ENCODE data around the gene RXRA.

RXRA gene

GRCh38 chr9:134477927-134478326 is 151.7 kb downstream of the RXRA start:
- no peak for DNase-seq

- DNase-seq: no peak
Measured at GRCh38 chr9:134481762-134482161, 155.5 kb downstream of the RXRA start.

DNA sequence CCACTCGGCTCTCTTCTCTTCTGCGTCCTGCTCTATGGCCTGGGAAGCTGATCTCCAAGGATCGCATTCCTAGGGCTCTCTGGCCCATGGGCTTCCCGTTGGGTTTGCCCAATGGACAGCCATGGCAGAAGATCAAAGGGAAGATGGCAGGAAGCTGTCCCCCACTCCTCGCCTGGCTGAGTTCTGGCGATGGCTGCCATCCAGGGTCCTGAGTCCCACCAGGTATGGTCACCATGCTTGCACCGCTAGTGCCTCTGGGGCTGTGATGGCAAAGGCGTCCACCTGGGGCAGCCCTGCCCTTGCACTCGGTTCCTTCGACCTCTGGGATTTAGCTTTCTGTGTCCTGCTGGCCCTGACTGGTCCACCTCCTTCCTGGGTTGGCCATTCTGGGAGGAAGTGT is 156.0 kb downstream of the RXRA start:
- no peak for DNase-seq

- no peak for DNase-seq
Measured at GRCh38 chr9:134483361-134484184, 157.3 kb downstream of the RXRA start.

GRCh38 chr9:134484479-134484878 is 158.2 kb downstream of the RXRA start:
- no peak for DNase-seq

- no peak for DNase-seq
Measured at GRCh38 chr9:134485653-134486052, 159.4 kb downstream of the RXRA start.

DNA sequence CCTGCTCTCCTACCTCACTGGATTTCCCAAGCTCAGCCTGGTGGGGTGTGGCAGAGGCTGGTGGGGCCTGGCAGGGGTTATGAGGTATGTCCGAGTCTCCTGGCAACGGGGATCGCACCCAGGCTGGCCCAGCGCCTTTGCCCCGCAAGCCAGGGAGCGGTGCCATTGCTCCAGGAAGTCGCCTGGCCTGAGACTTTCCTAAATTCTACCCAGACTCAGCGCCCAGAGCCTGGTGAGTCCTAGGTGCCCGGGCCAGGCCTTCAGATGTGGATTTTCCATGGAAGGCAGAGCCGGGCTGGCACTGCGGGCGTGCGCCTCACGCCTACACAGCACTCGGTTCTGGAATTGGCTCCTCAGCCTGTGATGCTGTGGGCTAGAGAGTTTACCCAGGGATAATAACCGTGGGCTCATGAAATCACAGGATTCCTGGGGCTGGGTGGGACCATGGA is 159.9 kb downstream of the RXRA start:
- no peak for DNase-seq

DNA sequence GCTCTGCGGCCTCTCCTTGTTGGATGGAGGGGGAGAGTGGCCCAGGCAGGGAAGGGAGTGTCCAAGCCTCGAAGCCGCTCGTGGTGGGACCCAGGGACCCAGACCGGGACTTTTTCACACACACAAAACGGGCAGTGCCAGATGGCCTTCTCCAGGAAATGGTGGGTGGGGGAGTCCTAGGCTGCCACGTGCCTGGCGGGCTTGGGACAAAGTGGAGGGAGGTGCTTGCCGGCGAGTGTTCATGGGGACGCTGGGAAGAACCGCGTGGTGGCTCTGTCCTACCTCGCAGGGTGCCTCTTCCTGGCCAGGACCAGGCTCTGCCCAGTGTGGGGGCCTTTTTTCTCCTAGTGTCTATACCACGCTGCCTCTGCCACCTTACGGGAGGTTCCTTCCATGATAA is 160.3 kb downstream of the RXRA start:
- no peak for DNase-seq
